Suprapubic skin (tissue), 4 donors: ENCODE data around the gene CDYL2. TPM values are rescaled to one million over a fixed set of nuclear protein-coding genes. Genes with fewer than 3 reads are reported as not detected.

Experiments
- DNase-seq, 2 donors: peaks; one replicate each; pipeline ENCODE4 v3.0.0-alpha.2; 2019; ENCODE audit warnings: low spot score in 2 of 2
- H3K27ac ChIP-seq: fragments of 200-600 bp; sonication (generic); one replicate; pipeline ENCODE4 v1.5.1; 2019
- H3K27me3 ChIP-seq: fragments of 200-600 bp; sonication (generic); one replicate; pipeline ENCODE4 v1.5.1; 2019
- H3K36me3 ChIP-seq: fragments of 200-600 bp; sonication (generic); one replicate; pipeline ENCODE4 v1.5.1; 2019
- H3K4me1 ChIP-seq: fragments of 200-600 bp; sonication (generic); one replicate; pipeline ENCODE4 v1.5.1; 2019
- H3K4me3 ChIP-seq: fragments of 200-600 bp; sonication (generic); one replicate; pipeline ENCODE4 v1.5.1; 2019; ENCODE audit warnings: mild to moderate bottlenecking
- H3K9me3 ChIP-seq: fragments of 200-600 bp; sonication (generic); one replicate; pipeline ENCODE4 v1.5.1; 2019
- EP300 ChIP-seq: sonication (generic); formaldehyde crosslinking; IDR thresholded peaks from one replicate; pipeline ENCODE4 v1.6.1; 2017; ENCODE audit warnings: antibody characterized with exemption
- POLR2A ChIP-seq, 2 donors: fragments of 450-650 bp; IDR thresholded peaks; one replicate each; pipeline ENCODE4 v1.6.1; 2017; ENCODE audit warnings: antibody characterized with exemption in 2 of 2, mild to moderate bottlenecking in 2 of 2, moderate library complexity in 2 of 2
- POLR2AphosphoS5 ChIP-seq, 3 donors: sonication (generic); formaldehyde crosslinking; IDR thresholded peaks; one replicate each; pipeline ENCODE4 v1.6.1; 2017; ENCODE audit warnings: antibody characterized with exemption in 3 of 3
- WGBS: methylation state at CpG from one replicate; pipeline ENCODE4 v1.1.5; 2018; 5-methylcytosine and 5-hydroxymethylcytosine counted together
- total RNA-seq, 4 donors: library from RNA; depleted of rRNA; stranded (reverse); fragments of >200 nt; gene quantifications; one replicate each; pipeline ENCODE4 v1.1.0, GENCODE V29; 2016
- TF ChIP-seq, protein P1 (sequence below), 2 donors: fragments of 200-600 bp in 1 of 2; fragments of 450-650 bp in 1 of 2; sonication (generic) in 1 of 2; IDR thresholded peaks; one replicate each; pipeline ENCODE4 v1.5.1; 2016 to 2019; ENCODE audit warnings: antibody characterized with exemption in 2 of 2, mild to moderate bottlenecking in 1 of 2, moderate library complexity in 1 of 2

CDYL2 gene
- total RNA-seq, 4 donors from 2014 or later: 2.8 to 8.2 (median 3.9) TPM

DNA sequence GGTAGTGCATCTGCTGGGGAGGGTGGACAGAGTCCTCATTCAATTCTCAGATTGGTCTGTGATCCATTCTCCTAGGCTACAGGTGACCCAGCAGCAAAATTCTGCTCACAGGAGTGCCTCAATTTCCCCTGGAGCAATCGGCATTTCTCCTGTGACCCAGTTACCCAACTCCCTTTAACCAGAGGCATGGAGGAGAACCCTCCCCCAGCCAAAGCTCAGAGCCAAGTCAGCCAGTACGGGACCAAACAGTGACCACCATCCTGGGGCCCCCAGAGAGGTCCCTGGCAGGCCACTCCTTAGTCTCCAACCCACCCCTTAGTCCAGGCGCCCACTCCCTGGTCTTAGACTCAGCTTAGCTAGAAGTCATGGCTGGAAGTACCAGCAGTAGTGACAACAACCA, 188.0 kb downstream of the CDYL2 start:
- Histone ChIP-seq H3K4me1 (no peaks in the 10 kb centered on the region), H3K4me3 (no peak overlapping the region), H3K27ac (no peak overlapping the region), H3K36me3 (no peaks in the 10 kb centered on the region), H3K9me3 (no peaks in the 10 kb centered on the region), H3K27me3 (no peaks in the 10 kb centered on the region)
- WGBS: 88% methylated on average over 3 of the region's 3 CpGs
- DNase-seq: no peak
- TF ChIP-seq POLR2AphosphoS5 (IDR thresholded peaks at IDR 0.05) (no peak), POLR2A (IDR thresholded peaks at IDR 0.05) (no peak), EP300 (no peak)
- TF ChIP-seq, protein P1, sequence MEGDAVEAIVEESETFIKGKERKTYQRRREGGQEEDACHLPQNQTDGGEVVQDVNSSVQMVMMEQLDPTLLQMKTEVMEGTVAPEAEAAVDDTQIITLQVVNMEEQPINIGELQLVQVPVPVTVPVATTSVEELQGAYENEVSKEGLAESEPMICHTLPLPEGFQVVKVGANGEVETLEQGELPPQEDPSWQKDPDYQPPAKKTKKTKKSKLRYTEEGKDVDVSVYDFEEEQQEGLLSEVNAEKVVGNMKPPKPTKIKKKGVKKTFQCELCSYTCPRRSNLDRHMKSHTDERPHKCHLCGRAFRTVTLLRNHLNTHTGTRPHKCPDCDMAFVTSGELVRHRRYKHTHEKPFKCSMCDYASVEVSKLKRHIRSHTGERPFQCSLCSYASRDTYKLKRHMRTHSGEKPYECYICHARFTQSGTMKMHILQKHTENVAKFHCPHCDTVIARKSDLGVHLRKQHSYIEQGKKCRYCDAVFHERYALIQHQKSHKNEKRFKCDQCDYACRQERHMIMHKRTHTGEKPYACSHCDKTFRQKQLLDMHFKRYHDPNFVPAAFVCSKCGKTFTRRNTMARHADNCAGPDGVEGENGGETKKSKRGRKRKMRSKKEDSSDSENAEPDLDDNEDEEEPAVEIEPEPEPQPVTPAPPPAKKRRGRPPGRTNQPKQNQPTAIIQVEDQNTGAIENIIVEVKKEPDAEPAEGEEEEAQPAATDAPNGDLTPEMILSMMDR (IDR thresholded peaks at IDR 0.05): no peak

DNA sequence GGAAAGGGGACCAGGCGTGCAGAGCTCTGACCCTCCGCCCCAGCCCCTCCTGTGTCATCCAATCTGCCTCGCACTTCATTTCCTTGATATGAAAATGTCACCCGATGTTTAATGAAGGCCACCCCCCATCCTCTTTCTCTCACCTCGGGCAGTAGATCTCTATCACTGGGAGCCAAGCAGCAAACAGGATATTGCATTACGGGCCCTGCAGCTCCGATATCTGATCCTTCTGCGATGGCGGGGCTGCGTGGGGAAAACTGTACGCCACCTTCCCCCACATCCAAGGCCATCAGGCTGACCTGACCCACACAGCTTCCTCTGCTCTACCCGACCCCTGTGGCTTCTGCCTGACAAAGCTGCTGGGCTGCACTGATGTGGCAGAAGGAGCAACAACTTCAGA, 188.7 kb downstream of the CDYL2 start:
- 69% methylated on average over 12 of the region's 12 CpGs for WGBS
- no peaks in the 10 kb centered on the region for H3K27me3 ChIP-seq
- H3K9me3 ChIP-seq: no peaks in the 10 kb centered on the region
- no peaks in the 10 kb centered on the region for H3K36me3 ChIP-seq
- H3K4me1 ChIP-seq: no peaks in the 10 kb centered on the region
- TF ChIP-seq, protein P1 (IDR thresholded peaks at IDR 0.05): no peak
- TF ChIP-seq POLR2A (IDR thresholded peaks at IDR 0.05): no peak
- no peak for TF ChIP-seq EP300
- TF ChIP-seq POLR2AphosphoS5 (IDR thresholded peaks at IDR 0.05): no peak
- DNase-seq: no peak
- no peak overlapping the region for H3K27ac ChIP-seq
- no peak overlapping the region for H3K4me3 ChIP-seq

DNA sequence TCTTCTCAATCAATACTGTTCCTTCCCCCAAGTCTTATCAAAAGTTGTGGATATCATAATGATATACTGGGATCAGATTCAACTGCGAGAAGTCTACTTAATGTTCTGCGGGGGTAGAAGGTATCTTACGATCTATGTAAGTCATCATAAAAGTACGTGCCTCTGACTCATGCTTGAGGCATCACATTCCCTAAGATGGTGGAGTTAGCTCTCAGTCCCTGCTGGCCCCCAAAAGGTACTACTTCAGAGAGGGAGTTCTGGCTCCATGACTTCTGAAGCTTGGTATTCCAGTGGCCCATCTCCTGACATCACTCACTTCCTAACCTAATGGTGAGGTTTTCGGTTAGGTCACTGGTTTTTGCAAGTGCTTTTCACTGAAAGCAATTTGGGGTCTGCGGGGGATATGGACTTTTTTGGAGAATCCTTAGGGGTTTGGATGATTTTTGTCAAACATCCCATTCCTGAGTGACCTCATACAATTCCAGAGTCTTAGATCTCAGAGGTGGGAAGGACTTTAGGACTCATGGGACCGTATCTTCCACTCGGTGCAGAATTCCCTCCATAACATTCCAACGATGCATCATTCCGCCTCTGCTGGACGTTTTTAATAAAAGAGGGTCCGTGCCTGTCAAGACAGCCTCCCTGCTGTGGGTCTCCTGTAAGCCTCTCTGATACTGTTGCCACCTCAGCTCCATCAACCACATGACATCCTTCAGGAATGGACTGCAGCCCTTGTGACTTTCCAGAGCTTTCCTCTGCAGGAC, 189.3 kb downstream of the CDYL2 start:
- H3K27ac ChIP-seq: no peak overlapping the region
- no peak for TF ChIP-seq POLR2A (IDR thresholded peaks at IDR 0.05)
- no peak for TF ChIP-seq EP300
- no peak for TF ChIP-seq POLR2AphosphoS5 (IDR thresholded peaks at IDR 0.05)
- TF ChIP-seq, protein P1 (IDR thresholded peaks at IDR 0.05): no peak
- H3K4me3 ChIP-seq: no peak overlapping the region
- no peaks in the 10 kb centered on the region for H3K4me1 ChIP-seq
- no peaks in the 10 kb centered on the region for H3K27me3 ChIP-seq
- 84% methylated on average over 12 of the region's 12 CpGs for WGBS
- no peaks in the 10 kb centered on the region for H3K9me3 ChIP-seq
- no peak for DNase-seq
- H3K36me3 ChIP-seq: no peaks in the 10 kb centered on the region

DNA sequence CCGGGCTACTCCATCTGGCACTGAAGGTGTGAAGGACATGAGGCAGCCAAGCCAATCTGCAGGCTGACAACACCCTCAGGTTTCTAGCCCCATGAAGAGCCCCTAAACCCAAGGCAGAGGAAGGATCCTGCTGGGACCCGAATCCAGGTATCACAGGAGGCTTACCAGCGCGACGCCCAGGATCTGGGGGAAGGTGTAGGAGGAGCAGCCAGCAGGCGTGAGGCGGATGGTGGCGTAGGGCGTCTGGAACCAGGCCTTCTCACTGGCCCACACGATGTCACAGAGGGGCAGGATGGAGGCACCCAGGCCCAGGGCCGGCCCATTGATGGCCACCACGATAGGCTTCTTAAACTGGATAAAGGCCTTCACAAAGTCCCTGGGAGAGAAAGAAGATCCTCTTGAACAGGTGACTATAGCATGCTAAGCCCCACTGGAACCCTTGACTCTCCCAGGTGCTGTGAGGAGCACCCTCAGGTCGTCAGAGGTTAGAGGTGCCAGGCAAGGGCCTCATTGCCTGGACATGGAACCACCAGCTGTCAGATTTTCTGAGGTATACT, 191.9 kb downstream of the CDYL2 start:
- no peak for DNase-seq
- no peak for TF ChIP-seq POLR2AphosphoS5 (IDR thresholded peaks at IDR 0.05)
- Histone ChIP-seq H3K4me3 (no peak overlapping the region), H3K27ac (no peak overlapping the region), H3K9me3 (no peaks in the 10 kb centered on the region), H3K36me3 (no peaks in the 10 kb centered on the region), H3K27me3 (no peaks in the 10 kb centered on the region), H3K4me1 (no peaks in the 10 kb centered on the region)
- 97% methylated on average over 13 of the region's 13 CpGs for WGBS

DNA sequence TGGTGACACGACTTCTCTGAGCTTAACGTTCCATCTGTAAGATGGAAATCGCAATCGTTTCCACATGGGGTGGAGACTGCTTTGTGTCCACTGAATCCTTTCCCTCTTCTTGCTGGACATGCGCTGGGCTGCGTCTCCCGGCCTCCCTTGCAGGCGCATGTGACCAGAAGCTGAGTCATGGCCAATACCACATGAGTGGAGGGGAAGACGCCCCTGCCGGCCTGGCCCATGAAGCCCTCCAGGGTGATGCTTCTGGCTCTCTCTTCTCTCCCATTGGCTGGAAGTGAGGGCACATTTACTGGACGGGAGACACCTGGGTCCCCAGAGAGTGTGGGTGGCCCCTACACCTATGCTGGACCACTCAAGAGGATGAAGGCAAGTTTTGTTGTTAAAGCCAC, 192.5 kb downstream of the CDYL2 start:
- no peaks in the 10 kb centered on the region for H3K4me1 ChIP-seq
- no peak for TF ChIP-seq POLR2AphosphoS5 (IDR thresholded peaks at IDR 0.05)
- no peak for TF ChIP-seq EP300
- TF ChIP-seq POLR2A (IDR thresholded peaks at IDR 0.05): no peak
- TF ChIP-seq, protein P1 (IDR thresholded peaks at IDR 0.05): no peak
- WGBS: 95% methylated on average over 11 of the region's 11 CpGs
- H3K4me3 ChIP-seq: no peak overlapping the region
- no peak for DNase-seq
- H3K27ac ChIP-seq: no peak overlapping the region
- H3K27me3 ChIP-seq: no peaks in the 10 kb centered on the region
- no peaks in the 10 kb centered on the region for H3K9me3 ChIP-seq
- no peaks in the 10 kb centered on the region for H3K36me3 ChIP-seq
